HEK293 (cell line): Measurements from ENCODE around the gene RPS14.

Experiments
- BCL11A ChIP-seq: fragments of 450-650 bp; formaldehyde crosslinking; IDR thresholded peaks from 2 replicates; pipeline ENCODE4 v1.5.1; 2016; ENCODE audit warnings: low read depth, missing biosample characterization, missing genetic modification characterization
- ZNF335 ChIP-seq: fragments of 450-650 bp; formaldehyde crosslinking; conservative IDR thresholded peaks from 2 replicates; pipeline ENCODE4 v1.5.1; 2016; ENCODE audit warnings: missing biosample characterization, missing genetic modification characterization
- ZNF530 ChIP-seq: fragments of 450-650 bp; formaldehyde crosslinking; IDR thresholded peaks from 2 replicates; pipeline ENCODE4 v1.5.1; 2016; ENCODE audit warnings: low read depth, missing biosample characterization, missing genetic modification characterization
- TF ChIP-seq, protein P1 (sequence below): fragments of 450-650 bp; formaldehyde crosslinking; IDR thresholded peaks from 2 replicates; pipeline ENCODE4 v1.5.1; 2016; ENCODE audit warnings: missing biosample characterization, missing genetic modification characterization
- TF ChIP-seq, protein P2 (sequence below): fragments of 450-650 bp; formaldehyde crosslinking; IDR thresholded peaks from 2 replicates; pipeline ENCODE4 v1.5.1; 2016; ENCODE audit warnings: missing biosample characterization, missing genetic modification characterization
- TF ChIP-seq, protein P3 (sequence below): fragments of 450-650 bp; formaldehyde crosslinking; IDR thresholded peaks from 2 replicates; pipeline ENCODE4 v1.5.1; 2016; ENCODE audit warnings: missing biosample characterization, missing genetic modification characterization
- TF ChIP-seq, protein P4 (sequence below): fragments of 450-650 bp; formaldehyde crosslinking; IDR thresholded peaks from 2 replicates; pipeline ENCODE4 v1.5.1; 2016; ENCODE audit warnings: missing biosample characterization, missing genetic modification characterization
- TF ChIP-seq, protein P5 (sequence below): fragments of 450-650 bp; formaldehyde crosslinking; IDR thresholded peaks from 2 replicates; pipeline ENCODE4 v1.5.1; 2016; ENCODE audit warnings: missing biosample characterization, missing genetic modification characterization

DNA sequence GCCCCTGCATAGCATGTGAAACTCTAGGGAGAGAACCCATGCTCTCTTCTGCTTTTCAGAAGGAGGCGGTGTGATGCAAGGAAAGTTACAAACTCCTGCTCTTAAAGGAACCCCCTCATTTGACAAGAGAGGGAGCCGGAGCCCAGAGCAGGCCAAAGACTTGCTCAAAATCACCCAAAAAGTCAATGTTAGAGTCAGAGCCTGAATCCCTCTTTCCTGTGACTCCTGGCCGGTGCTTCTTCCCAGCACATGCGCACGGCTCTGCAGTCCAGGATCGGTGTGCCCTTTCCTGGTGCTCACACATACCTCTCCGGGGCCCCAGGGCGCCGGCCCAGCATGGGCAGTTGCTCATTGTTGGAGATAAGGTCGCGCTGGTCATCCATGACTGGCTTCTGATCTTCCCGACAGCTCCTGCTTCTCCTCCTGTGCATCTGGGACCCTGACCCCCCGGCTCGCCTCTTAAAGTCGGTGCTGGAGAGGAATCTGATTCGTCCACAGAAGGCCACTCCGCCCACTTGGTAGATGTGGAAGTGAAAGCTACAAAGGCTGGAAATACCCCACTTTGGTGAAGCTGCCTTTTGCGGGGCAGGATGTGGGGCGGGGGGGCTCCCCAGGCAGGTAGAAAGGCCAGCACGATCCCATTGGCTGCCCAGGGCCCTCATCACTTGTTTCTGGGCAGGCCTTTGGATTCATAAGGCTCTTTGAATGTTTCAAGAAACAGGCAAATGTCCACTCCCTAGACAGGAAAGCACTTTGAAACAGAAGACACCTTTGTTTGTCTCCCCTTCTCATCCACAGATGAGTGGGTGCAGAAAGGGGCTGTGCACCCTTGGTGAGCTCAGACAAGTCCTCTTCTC is 37.0 kb downstream of the RPS14 start, which contains the start of gene CD74:
- TF ChIP-seq ZNF335 (tag by site-specific recombination) (no peak), ZNF530 (tag by site-specific recombination) (no peak), BCL11A (no peak)
- TF ChIP-seq, protein P1, sequence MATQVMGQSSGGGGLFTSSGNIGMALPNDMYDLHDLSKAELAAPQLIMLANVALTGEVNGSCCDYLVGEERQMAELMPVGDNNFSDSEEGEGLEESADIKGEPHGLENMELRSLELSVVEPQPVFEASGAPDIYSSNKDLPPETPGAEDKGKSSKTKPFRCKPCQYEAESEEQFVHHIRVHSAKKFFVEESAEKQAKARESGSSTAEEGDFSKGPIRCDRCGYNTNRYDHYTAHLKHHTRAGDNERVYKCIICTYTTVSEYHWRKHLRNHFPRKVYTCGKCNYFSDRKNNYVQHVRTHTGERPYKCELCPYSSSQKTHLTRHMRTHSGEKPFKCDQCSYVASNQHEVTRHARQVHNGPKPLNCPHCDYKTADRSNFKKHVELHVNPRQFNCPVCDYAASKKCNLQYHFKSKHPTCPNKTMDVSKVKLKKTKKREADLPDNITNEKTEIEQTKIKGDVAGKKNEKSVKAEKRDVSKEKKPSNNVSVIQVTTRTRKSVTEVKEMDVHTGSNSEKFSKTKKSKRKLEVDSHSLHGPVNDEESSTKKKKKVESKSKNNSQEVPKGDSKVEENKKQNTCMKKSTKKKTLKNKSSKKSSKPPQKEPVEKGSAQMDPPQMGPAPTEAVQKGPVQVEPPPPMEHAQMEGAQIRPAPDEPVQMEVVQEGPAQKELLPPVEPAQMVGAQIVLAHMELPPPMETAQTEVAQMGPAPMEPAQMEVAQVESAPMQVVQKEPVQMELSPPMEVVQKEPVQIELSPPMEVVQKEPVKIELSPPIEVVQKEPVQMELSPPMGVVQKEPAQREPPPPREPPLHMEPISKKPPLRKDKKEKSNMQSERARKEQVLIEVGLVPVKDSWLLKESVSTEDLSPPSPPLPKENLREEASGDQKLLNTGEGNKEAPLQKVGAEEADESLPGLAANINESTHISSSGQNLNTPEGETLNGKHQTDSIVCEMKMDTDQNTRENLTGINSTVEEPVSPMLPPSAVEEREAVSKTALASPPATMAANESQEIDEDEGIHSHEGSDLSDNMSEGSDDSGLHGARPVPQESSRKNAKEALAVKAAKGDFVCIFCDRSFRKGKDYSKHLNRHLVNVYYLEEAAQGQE (tag by site-specific recombination) = no peak
- TF ChIP-seq, protein P2, sequence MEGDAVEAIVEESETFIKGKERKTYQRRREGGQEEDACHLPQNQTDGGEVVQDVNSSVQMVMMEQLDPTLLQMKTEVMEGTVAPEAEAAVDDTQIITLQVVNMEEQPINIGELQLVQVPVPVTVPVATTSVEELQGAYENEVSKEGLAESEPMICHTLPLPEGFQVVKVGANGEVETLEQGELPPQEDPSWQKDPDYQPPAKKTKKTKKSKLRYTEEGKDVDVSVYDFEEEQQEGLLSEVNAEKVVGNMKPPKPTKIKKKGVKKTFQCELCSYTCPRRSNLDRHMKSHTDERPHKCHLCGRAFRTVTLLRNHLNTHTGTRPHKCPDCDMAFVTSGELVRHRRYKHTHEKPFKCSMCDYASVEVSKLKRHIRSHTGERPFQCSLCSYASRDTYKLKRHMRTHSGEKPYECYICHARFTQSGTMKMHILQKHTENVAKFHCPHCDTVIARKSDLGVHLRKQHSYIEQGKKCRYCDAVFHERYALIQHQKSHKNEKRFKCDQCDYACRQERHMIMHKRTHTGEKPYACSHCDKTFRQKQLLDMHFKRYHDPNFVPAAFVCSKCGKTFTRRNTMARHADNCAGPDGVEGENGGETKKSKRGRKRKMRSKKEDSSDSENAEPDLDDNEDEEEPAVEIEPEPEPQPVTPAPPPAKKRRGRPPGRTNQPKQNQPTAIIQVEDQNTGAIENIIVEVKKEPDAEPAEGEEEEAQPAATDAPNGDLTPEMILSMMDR (tag by site-specific recombination) = no peak
- TF ChIP-seq, protein P3, sequence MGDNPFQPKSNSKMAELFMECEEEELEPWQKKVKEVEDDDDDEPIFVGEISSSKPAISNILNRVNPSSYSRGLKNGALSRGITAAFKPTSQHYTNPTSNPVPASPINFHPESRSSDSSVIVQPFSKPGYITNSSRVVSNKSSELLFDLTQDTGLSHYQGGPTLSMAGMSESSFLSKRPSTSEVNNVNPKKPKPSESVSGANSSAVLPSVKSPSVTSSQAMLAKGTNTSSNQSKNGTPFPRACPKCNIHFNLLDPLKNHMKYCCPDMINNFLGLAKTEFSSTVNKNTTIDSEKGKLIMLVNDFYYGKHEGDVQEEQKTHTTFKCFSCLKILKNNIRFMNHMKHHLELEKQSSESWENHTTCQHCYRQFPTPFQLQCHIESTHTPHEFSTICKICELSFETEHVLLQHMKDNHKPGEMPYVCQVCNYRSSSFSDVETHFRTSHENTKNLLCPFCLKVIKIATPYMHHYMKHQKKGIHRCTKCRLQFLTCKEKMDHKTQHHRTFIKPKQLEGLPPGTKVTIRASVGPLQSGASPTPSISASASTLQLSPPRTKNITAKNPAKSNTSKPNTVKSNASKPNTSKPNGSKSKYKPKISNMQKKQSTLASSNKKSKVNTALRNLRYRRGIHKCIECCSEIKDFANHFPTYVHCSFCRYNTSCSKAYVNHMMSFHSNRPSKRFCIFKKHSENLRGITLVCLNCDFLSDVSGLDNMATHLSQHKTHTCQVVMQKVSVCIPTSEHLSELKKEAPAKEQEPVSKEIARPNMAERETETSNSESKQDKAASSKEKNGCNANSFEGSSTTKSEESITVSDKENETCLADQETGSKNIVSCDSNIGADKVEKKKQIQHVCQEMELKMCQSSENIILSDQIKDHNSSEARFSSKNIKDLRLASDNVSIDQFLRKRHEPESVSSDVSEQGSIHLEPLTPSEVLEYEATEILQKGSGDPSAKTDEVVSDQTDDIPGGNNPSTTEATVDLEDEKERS = no peak
- TF ChIP-seq, protein P4, sequence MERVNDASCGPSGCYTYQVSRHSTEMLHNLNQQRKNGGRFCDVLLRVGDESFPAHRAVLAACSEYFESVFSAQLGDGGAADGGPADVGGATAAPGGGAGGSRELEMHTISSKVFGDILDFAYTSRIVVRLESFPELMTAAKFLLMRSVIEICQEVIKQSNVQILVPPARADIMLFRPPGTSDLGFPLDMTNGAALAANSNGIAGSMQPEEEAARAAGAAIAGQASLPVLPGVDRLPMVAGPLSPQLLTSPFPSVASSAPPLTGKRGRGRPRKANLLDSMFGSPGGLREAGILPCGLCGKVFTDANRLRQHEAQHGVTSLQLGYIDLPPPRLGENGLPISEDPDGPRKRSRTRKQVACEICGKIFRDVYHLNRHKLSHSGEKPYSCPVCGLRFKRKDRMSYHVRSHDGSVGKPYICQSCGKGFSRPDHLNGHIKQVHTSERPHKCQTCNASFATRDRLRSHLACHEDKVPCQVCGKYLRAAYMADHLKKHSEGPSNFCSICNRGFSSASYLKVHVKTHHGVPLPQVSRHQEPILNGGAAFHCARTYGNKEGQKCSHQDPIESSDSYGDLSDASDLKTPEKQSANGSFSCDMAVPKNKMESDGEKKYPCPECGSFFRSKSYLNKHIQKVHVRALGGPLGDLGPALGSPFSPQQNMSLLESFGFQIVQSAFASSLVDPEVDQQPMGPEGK (tag by site-specific recombination) = no peak
- TF ChIP-seq, protein P5, sequence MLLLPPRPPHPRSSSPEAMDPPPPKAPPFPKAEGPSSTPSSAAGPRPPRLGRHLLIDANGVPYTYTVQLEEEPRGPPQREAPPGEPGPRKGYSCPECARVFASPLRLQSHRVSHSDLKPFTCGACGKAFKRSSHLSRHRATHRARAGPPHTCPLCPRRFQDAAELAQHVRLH = no peak
